ENCODE data around the gene TOR4A. TPM values are rescaled to one million over a fixed set of nuclear protein-coding genes. Genes with fewer than 3 reads are reported as not detected.

The TOR4A gene
- total RNA-seq, 4 donors from 2014 or later: 4.7 to 7.4 (median 6.9) TPM

DNA sequence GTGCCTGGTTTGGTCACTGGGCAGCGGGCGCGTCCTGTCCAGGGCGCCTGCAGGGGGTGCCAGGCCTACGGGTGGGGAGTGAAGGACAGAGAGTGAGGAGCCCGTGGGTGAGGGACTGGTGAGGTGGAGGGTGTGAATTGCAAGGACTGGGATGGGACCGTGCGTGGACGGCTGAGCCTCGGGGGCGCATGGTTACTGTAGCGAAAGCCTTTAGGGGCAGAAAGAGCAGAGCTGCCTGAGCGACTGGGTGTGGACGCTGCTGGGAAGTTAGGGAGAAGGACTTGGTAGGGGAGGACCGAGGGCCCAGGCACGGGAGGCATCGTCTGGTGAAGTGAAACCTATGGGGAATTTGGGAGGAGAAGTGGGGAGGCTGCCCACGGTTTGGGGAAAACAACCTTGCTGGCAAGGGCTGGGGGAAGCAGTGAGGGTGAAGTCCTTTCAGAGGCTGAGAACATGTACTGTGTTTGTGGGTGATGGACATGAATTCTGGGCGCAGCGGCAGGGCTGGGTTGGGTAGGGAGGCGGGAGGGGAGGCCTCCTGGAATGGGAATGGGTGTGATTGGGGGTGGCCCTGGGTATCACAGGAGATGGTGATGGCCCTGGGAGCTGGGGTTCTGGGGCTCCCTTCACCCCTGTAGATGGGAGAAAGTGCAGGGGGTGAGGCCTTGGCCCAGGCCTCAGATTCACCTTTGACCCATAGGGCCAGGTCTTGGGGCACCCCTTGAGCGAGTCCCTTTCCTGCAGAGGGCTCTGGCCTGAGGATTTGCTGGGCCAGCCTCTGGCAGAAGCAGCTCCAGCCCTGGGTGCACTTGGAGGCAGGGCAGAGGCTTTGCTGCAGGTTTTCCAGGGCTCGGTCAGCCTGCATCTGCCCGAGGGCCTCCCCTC, 1.7 kb upstream of the TOR4A start:
- Histone ChIP-seq H3K9me3 (no peaks in the 10 kb centered on the region), H3K36me3 (peaks cover 0 to 47% of the 10 kb centered on the region in 2 donors), H3K27ac (peak overlapping the region in 2 of 4 donors; percentile 85), H3K4me3 (no peak overlapping the region), H3K27me3 (peaks cover 71% of the 10 kb centered on the region), H3K4me1 (peaks cover 0 to 34% (median 13%) of the 10 kb centered on the region in 3 donors)
- 76 to 83% methylated on average over 16 to 21 of the region's 24 CpGs for whole genome bisulfite sequencing, 2 donors (ENCODE audit: low coverage in 1 of 2)
- TF ChIP-seq, protein P1, sequence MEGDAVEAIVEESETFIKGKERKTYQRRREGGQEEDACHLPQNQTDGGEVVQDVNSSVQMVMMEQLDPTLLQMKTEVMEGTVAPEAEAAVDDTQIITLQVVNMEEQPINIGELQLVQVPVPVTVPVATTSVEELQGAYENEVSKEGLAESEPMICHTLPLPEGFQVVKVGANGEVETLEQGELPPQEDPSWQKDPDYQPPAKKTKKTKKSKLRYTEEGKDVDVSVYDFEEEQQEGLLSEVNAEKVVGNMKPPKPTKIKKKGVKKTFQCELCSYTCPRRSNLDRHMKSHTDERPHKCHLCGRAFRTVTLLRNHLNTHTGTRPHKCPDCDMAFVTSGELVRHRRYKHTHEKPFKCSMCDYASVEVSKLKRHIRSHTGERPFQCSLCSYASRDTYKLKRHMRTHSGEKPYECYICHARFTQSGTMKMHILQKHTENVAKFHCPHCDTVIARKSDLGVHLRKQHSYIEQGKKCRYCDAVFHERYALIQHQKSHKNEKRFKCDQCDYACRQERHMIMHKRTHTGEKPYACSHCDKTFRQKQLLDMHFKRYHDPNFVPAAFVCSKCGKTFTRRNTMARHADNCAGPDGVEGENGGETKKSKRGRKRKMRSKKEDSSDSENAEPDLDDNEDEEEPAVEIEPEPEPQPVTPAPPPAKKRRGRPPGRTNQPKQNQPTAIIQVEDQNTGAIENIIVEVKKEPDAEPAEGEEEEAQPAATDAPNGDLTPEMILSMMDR (IDR thresholded peaks at IDR 0.05): no peak
- TF ChIP-seq POLR2A (IDR thresholded peaks at IDR 0.05) (no peak), EP300 (IDR thresholded peaks at IDR 0.05) (no peak)
- ATAC-seq: no peak

- 0% methylated on average over 3 of the region's 30 CpGs; no CpG with 5 or more reads in 1 of the 2 donors for WGBS, 2 donors (ENCODE audit: low coverage in 1 of 2)
- no peak for TF ChIP-seq POLR2A (IDR thresholded peaks at IDR 0.05)
- no peak for TF ChIP-seq EP300 (IDR thresholded peaks at IDR 0.05)
- TF ChIP-seq, protein P1 (IDR thresholded peaks at IDR 0.05): no peak
- no peak for TF ChIP-seq POLR2AphosphoS5 (IDR thresholded peaks at IDR 0.05)
- Histone ChIP-seq H3K36me3 (peaks cover 0 to 42% of the 10 kb centered on the region in 2 donors), H3K27ac (peak overlapping the region in 3 of 4 donors; percentile 78 to 85 (median 85)), H3K27me3 (peaks cover 80% of the 10 kb centered on the region), H3K9me3 (no peaks in the 10 kb centered on the region), H3K4me1 (peaks cover 0 to 42% (median 13%) of the 10 kb centered on the region in 3 donors), H3K4me3 (peak overlapping the region in 1 of 2 donors; percentile 53)
- ATAC-seq: peak; percentile 54
These were observed 825 bp upstream of the TOR4A start for GRCh38 chr9:137276473-137277328.

- TF ChIP-seq EP300 (IDR thresholded peaks at IDR 0.05) (no peak), POLR2A (IDR thresholded peaks at IDR 0.05) (no peak)
- TF ChIP-seq, protein P1 (IDR thresholded peaks at IDR 0.05): no peak
- peaks cover 0 to 42% (median 13%) of the 10 kb centered on the region in 3 donors for H3K4me1 ChIP-seq
- no CpG with 5 or more reads among the region's 54 CpGs for WGBS, 2 donors (ENCODE audit: low coverage in 1 of 2)
- peaks cover 0 to 27% of the 10 kb centered on the region in 2 donors for H3K36me3 ChIP-seq
- no peaks in the 10 kb centered on the region for H3K9me3 ChIP-seq
- peaks cover 86% of the 10 kb centered on the region for H3K27me3 ChIP-seq
- peak overlapping the region in 3 of 4 donors; percentile 78 to 85 (median 85) for H3K27ac ChIP-seq
- no peak for ATAC-seq
- peak overlapping the region; percentile 21 to 53 for H3K4me3 ChIP-seq
These were observed 655 bp downstream of the TOR4A start for GRCh38 chr9:137278061-137278701.

GRCh38 chr9:137278721-137279711, 1.5 kb downstream of the TOR4A start:
- Histone ChIP-seq H3K36me3 (peaks cover 0 to 20% of the 10 kb centered on the region in 2 donors), H3K27ac (peak overlapping the region in 3 of 4 donors; percentile 78 to 85 (median 85)), H3K9me3 (no peaks in the 10 kb centered on the region), H3K27me3 (peaks cover 86% of the 10 kb centered on the region), H3K4me3 (peak overlapping the region in 1 of 2 donors; percentile 53), H3K4me1 (peaks cover 0 to 42% (median 13%) of the 10 kb centered on the region in 3 donors)
- ATAC-seq: no peak
- 89% methylated on average over 23 of the region's 139 CpGs; no CpG with 5 or more reads in 1 of the 2 donors for WGBS, 2 donors (ENCODE audit: low coverage in 1 of 2)
- TF ChIP-seq POLR2AphosphoS5 (IDR thresholded peaks at IDR 0.05) (no peak), POLR2A (IDR thresholded peaks at IDR 0.05) (no peak), EP300 (IDR thresholded peaks at IDR 0.05) (no peak)
- TF ChIP-seq, protein P1 (IDR thresholded peaks at IDR 0.05): no peak

All from gastroesophageal sphincter (tissue), 4 donors.